Activated B cell treated with CpG ODN at 0.5 μM for 24 hours (primary cell): ENCODE data around the gene ZCCHC14. TPM values are rescaled to one million over a fixed set of nuclear protein-coding genes. Genes with fewer than 3 reads are reported as not detected.

ENCODE experiments used
- ATAC-seq: fragments of 200-7000 bp; cut with Tn5 transposase; one replicate; pipeline ENCODE4 v1.10.0; 2021; ENCODE audit warnings: low read depth, mild to moderate bottlenecking, moderate library complexity
- CTCF ChIA-PET: fragments of 350-600 bp; sonication (Branson Sonifier 250); formaldehyde crosslinking; loops from one replicate; lab custom pipeline; 2021; ENCODE audit warnings: antibody characterized with exemption; lab: Charles Lee
- POLR2A ChIA-PET: fragments of 350-600 bp; sonication (Branson Sonifier 250); formaldehyde crosslinking; loops from one replicate; lab custom pipeline; 2021; ENCODE audit warnings: antibody characterized with exemption; lab: Charles Lee
- DNase-seq: peaks from one replicate; pipeline ENCODE4 v3.0.0; 2022
- H3K27ac Mint-ChIP-seq: one replicate; pipeline ENCODE4 v1.8.0; 2020; ENCODE audit warnings: mixed read lengths
- H3K27me3 Mint-ChIP-seq: one replicate; pipeline ENCODE4 v1.8.0; 2021; ENCODE audit warnings: mixed read lengths
- H3K36me3 Mint-ChIP-seq: one replicate; pipeline ENCODE4 v1.8.0; 2021; ENCODE audit warnings: low read depth, mixed read lengths
- H3K4me1 Mint-ChIP-seq: one replicate; pipeline ENCODE4 v1.8.0; 2021; ENCODE audit warnings: mixed read lengths
- H3K4me3 Mint-ChIP-seq: one replicate; pipeline ENCODE4 v1.8.0; 2020; ENCODE audit warnings: mild to moderate bottlenecking, mixed read lengths
- H3K9me3 Mint-ChIP-seq: one replicate; pipeline ENCODE4 v1.8.0; 2020; ENCODE audit warnings: mixed read lengths
- CTCF ChIP-seq: fragments of 200-600 bp; IDR thresholded peaks from one replicate; pipeline ENCODE4 v1.8.0; 2022; ENCODE audit warnings: antibody characterized with exemption, mild to moderate bottlenecking
- intact Hi-C: fragments of 100-400 bp; cut with micrococcal nuclease; formaldehyde crosslinking; loops from one replicate; pipeline ENCODE4 v1.15.1; 2024
- total RNA-seq: library from RNA; stranded (reverse); gene quantifications from 2 replicates; pipeline ENCODE4 v1.2.3, GENCODE V29; 2022

The ZCCHC14 gene
- total RNA-seq, 1 donor from 2014 or later, result 3.8 TPM

- Mint-ChIP-seq H3K27ac (no peak overlapping the region), H3K36me3 (no peaks in the 10 kb centered on the region)
Measured at GRCh38 chr16:87470332-87470731, 22.5 kb downstream of the ZCCHC14 start.

GRCh38 chr16:87469169-87469568 lies 23.7 kb downstream of the ZCCHC14 start:
- no peak overlapping the region for H3K4me3 Mint-ChIP-seq
- intact Hi-C loops, result no loop called here
- no peaks in the 10 kb centered on the region for H3K36me3 Mint-ChIP-seq
- H3K27ac Mint-ChIP-seq, result no peak overlapping the region
- ChIA-PET POLR2A (no interaction called here), CTCF (no interaction called here)
- no peak for ATAC-seq
- TF ChIP-seq CTCF, result no peak
- H3K4me1 Mint-ChIP-seq, result peaks cover 14% of the 10 kb centered on the region
- no peaks in the 10 kb centered on the region for H3K9me3 Mint-ChIP-seq
- H3K27me3 Mint-ChIP-seq, result peaks cover 18% of the 10 kb centered on the region
- no peak for DNase-seq

More at GRCh38 chr16:87470332-87470731, 22.5 kb downstream of the ZCCHC14 start:
- H3K4me3 Mint-ChIP-seq, result no peak overlapping the region
- no peaks in the 10 kb centered on the region for H3K9me3 Mint-ChIP-seq
- no peak for ATAC-seq
- H3K4me1 Mint-ChIP-seq, result peaks cover 2% of the 10 kb centered on the region
- peaks cover 24% of the 10 kb centered on the region for H3K27me3 Mint-ChIP-seq
- intact Hi-C loops, result no loop called here
- POLR2A ChIA-PET, result no interaction called here
- no peak for TF ChIP-seq CTCF
- DNase-seq, result no peak
- CTCF ChIA-PET, result no interaction called here

- Mint-ChIP-seq H3K4me3 (no peak overlapping the region), H3K9me3 (no peaks in the 10 kb centered on the region), H3K27ac (no peak overlapping the region), H3K27me3 (peaks cover 15% of the 10 kb centered on the region), H3K36me3 (no peaks in the 10 kb centered on the region), H3K4me1 (peaks cover 20% of the 10 kb centered on the region)
- intact Hi-C loops, result no loop called here
- ChIA-PET POLR2A (interaction anchor here (0.5 kb wide), 1 partner anchor 18 kb away, joined by 3 read pairs; no protein-coding TSS in a partner anchor), CTCF (no interaction called here)
- no peak for ATAC-seq
- TF ChIP-seq CTCF, result no peak
- no peak for DNase-seq
Measured at GRCh38 chr16:87468550-87468949, 24.3 kb downstream of the ZCCHC14 start.

- Mint-ChIP-seq H3K36me3 (no peaks in the 10 kb centered on the region), H3K27ac (no peak overlapping the region), H3K4me3 (no peak overlapping the region), H3K4me1 (peaks cover 21% of the 10 kb centered on the region), H3K27me3 (peaks cover 15% of the 10 kb centered on the region), H3K9me3 (no peaks in the 10 kb centered on the region)
- no peak for TF ChIP-seq CTCF
- ATAC-seq (no peak), DNase-seq (no peak)
- ChIA-PET POLR2A (no interaction called here), CTCF (no interaction called here)
- intact Hi-C loops, result no loop called here
Measured at GRCh38 chr16:87466975-87467501, 25.8 kb downstream of the ZCCHC14 start.

- ChIA-PET CTCF (interaction anchor here (1.3 to 1.6 kb wide), 2 partner anchors 169 to 171 kb away, joined by 3 to 4 read pairs; no protein-coding TSS in a partner anchor), POLR2A (interaction anchor here (0.9 kb wide), 1 partner anchor 82 kb away, joined by 3 read pairs; the partner anchor contains the start of gene FBXO31)
- no peaks in the 10 kb centered on the region for H3K36me3 Mint-ChIP-seq
- no peak overlapping the region for H3K27ac Mint-ChIP-seq
- no peak overlapping the region for H3K4me3 Mint-ChIP-seq
- ATAC-seq (no peak), DNase-seq (no peak)
- intact Hi-C loops, result no loop called here
- peaks cover 15% of the 10 kb centered on the region for H3K27me3 Mint-ChIP-seq
- no peak for TF ChIP-seq CTCF
- H3K9me3 Mint-ChIP-seq, result no peaks in the 10 kb centered on the region
- H3K4me1 Mint-ChIP-seq, result peaks cover 23% of the 10 kb centered on the region
Measured at GRCh38 chr16:87465879-87466278, 26.9 kb downstream of the ZCCHC14 start.
